Stimulated activated CD8-positive, alpha-beta memory T cell treated with anti-CD3 and anti-CD28 coated beads, Interleukin-4, amount 100 ng/mL, for 48 hours (primary cell): ENCODE measurements around the gene SPATS2.

ENCODE experiments used
- DNase-seq: peaks from one replicate; pipeline ENCODE4 v3.0.0-alpha.2; 2020

Gene SPATS2

DNA sequence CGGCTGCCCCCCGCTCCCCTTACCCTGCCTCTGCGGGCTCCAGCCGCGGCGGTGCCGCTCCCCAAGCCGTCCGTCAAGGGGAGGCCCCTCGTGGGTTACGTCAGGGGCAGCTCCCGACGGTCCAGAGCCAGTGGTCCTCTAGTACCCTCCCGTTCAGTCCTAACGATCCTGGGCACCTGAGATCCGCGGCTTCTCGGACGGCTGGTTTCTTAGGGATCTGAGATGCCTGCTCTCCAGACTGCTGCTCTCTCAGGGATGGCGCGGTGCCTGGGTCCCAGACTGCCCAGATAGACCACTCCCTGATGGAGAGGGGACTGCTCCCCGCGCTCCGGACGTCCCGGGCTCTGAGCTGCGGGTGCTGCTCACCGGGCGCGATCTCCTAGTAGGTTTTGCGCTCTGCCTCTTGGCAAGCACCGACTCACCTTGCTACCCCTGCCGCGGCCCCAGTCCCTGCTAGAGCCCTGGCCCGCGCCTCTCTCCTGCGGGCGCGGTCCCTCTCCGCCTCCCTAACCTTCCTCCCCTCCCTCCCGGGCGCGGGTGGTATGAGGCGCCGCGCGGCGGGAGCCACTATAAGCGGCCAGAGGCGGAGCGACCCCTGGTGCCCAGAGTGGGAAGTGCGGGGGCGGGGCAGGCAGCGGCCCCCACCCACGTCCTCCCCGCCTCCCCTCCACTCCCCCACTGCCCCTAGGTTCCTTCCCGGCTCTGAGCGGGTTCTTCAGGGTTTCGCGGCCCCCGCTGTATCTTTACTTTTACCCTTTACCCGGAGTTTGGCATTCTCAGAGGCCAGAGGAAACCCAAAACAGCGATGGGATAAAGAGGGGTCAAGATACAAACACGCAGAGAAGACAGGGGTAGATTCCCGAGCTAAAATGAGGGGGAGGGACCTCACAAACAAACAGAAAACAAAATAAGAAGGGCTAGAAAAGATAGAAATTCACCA is 30.3 kb upstream of the SPATS2 start, which contains the start of gene C1QL4:
C1QL4 (minus strand) TSS at position 544 of the 940 bp plus-strand sequence. CDS start 711 bp downstream, outside the sequence.
- peak; percentile 96 for DNase-seq

DNA sequence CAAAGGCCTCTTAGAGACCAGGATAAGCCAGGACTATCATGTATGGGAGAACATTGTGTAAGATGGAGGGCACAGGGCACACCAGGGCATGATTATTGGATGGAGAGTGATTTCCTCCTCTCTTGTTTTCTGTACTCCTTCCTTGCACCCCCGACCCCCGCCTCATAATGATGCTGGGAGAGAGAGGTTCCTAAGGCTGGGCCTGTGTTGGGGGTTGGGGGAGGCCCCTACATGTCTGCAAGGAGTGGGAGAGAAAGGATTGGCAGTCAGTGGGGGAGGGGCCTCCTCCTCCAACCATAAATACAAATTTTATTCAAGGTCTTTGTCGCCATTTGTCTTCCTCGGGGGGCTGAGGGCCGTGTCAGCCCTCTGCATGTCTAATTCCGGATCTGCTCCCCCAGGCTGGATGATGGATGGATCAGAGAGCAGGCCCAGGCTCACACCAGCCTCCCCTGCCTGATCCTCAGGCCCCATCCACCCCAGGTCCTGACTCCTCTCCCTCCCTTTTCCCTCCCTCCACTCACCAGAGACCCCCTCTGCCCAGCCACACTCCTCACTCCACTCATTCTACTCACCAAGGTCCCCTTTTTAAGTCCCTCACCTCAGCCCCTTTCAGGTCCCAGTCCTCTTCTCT is 28.3 kb upstream of the SPATS2 start:
- DNase-seq, result no peak

DNA sequence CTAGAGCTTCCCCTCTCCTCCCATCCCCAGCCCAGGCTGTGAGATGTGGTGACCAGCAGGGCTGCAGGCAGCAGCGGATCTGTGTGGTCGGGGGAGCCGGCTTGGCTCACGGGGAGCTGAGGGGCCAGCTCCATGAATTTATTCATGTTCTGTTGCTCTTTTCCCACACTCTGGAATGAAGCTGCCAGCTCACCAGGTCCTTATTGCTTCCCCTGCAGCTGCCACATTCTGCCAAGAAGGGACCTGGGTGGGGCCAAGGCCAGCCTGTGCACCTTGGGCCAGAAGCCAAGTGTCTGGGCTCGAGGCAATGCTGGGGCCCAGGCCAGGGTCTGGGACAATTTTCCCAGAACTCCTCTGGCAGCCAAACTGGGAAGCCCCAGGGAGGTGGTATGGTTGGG is 27.8 kb upstream of the SPATS2 start:
- DNase-seq, result no peak

DNA sequence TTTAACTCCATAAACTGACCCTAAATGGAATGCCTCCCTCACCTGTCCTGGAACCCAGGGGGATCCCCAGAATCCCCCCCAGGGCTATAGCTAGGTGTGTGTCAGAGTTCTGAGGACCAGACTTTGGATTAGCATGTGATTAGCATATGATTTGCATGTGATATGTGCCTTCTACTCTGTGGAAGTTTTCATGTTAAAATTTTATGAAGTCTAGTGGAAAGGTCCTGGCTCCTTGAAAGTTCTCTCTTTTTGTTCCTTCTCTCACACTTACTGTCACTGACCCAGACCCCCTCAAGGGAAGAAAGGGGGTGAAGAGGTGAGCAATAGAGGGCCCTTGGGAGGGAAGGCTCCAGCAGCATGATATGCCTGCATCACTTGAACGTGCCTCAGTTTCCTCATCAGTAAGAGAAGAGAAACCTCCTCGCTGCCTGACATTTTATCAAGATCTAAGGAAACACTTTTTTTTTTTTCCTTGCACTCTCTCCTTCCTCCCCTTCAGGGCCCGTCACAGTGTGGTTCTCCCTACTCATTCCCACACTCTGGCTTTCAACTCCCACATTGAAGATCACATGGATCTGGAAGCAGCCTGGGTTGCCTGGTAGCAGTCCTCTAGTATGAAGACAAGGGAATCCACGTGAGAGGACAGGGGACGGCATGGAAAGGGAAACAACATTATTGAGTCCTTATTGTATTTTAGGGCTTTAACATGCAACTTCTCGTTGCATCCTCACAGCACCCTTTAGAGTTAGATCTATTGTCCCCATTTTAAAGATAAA is 27.0 kb upstream of the SPATS2 start:
- DNase-seq, result no peak

DNA sequence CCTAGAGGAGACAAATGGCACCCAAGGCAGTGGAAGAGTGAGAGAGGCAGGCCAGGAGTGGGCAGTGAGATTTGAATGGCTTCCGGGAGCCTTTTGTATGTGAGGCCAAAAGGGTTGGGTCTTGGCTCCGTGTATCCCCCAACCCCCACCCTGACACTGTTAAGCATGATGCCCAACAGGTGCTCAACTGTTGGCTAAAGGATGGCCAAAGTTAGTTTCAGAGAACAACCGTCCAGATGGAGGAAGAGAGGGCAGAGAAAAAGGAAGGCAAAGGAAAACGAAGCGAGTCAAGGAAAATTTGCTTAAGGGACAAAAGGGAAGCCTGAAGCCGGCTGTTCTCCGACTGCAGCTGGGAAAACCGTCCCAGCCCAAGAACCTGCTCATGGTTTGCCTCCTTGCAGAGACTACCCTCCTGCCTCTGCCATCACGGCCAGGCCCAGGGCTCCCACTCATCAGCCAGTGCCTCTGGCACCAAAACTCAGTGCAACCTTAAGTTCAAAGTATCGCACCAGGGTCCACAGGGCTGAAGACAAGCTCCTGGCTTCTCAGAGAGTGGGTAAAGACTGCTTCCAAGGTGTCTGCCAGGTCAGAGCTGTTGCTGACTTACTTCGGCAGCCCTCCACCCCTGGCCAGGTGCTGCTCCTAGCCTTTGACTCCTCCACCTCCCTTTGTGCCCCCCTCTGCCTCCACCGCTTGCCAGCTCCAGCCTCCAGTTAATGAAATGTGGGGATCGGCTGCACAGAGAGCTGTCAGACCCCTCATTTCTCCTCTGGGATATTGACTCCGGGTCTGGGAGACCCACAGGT is 26.1 kb upstream of the SPATS2 start:
- no peak for DNase-seq

DNA sequence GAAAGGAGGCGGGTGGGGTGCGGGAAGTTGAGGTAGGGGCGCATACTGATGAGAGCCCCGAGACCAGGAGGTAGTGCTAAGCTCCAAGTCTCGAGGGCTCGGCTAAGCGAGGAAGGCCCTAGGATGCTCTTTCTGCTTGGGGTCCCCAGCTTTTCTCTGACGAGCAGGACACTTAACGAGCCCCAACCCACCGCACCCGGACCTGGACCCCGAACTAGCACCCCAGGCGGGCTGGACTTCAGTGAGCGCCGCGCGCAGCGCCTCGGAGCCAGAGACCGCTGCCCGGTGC is 25.5 kb upstream of the SPATS2 start:
- DNase-seq, result no peak

- DNase-seq, result peak; percentile 94
These were observed 25.0 kb upstream of the SPATS2 start for GRCh38 chr12:49342066-49342913.

GRCh38 chr12:49342914-49343731 is 24.1 kb upstream of the SPATS2 start:
- DNase-seq, result peak; percentile 65

DNA sequence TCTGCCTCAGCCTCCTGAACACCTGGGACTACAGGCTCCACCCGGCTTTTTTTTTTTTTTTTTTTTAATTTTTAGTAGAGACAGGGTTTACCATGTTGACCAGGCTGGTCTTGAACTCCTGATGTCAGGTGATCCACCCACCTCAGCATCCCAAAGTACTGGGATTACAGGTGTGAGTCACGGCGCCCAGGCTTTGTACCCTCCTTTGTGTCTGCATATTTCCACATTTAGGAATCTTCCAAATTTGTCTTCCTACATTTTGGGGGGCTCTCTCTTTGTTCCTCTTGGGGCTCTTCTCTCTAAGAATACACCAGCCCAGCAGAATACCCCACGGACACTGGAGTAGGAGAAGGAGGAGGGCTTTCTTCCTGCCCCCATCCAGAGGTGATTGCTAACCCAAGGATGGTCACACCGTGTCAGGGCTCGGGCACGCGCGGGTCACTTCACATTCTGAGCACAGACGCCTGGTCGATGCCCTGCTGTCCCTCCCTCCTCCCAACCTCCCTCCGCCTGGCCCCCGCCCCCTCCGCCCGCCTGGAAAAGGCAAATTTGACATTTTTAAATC is 22.7 kb upstream of the SPATS2 start:
- DNase-seq, result no peak

DNA sequence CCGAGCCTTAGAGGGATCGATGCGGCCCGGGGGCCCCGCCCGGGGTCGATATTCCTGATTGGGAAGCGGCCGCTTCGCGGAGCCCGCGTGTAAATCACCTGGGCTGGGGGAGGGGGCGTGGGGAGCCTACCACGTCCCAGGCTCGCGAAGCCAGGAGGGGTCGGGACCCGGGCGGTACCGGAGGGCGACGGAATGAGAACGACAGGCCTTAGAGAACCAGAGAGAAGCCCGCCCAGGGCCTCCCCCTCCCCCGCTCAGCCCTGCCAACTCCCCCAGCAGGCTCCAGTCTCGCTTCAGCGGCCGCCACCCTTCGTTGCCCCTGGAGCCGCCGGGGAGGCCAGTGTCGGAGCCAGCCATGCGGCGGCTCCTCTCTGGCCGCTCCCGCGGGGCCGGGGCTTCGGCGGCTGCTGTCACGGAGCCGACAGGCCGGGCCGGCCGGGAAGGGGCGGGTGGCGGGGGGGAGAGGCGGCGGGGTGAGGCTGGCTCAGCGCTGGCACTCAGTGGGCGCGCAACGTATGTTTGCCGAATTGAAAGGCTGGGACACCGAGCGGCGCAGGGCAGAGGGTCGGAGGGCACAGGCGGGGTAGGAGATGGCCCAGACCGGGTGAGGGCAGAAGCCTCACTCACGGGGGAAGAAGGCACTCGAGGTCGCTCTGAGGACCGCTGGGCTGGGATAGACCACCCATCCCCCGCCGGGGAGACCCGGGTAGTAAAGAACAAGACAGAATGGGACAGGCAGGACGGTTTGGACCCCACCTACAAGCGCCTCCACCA is 22.0 kb upstream of the SPATS2 start:
- peak; percentile 42 for DNase-seq

- DNase-seq, result peak; percentile 33
These were observed 21.2 kb upstream of the SPATS2 start for GRCh38 chr12:49345825-49346658.

DNA sequence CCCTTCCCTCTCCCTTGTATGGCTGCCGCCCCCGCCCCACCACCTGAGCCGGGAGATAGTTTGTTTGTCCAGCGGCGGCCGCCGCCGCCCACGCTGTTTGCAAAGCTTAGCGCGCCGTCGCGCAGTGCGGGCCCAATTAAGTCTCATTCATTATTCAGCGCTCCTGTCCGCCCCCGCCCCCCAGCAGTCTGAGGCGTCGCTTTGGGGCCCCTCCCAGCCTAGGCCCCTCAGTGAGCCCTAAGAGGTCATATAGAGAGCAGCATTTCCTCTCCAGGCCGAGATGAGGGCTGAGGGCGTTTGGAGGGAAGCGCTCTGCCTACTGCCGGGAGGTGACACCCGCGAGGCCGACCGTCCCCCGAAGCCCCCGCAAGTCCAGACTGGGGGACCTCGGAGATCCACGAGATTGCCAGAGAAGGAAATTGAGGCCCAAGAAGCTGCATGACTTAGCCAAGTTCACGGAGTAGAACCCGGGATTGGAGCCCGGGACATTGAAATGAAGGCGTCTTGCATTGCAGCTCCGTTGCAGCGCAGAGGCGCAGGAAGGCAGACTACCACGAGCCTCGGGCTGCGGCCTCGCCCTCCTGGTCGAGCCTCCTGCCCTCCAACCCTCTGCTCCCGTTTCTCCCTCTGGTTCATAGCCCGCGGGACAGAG is 20.5 kb upstream of the SPATS2 start, which contains the start of gene DNAJC22:
DNAJC22 (plus strand) TSS at position 230 of the 652 bp plus-strand sequence. CDS start 1,985 bp downstream, outside the sequence.
- peak; percentile 57 for DNase-seq

- peak; percentile 91 for DNase-seq
These were observed 19.7 kb upstream of the SPATS2 start for GRCh38 chr12:49347311-49348193.

- peak; percentile 19 for DNase-seq
These were observed 18.5 kb upstream of the SPATS2 start for GRCh38 chr12:49348781-49349180.

DNA sequence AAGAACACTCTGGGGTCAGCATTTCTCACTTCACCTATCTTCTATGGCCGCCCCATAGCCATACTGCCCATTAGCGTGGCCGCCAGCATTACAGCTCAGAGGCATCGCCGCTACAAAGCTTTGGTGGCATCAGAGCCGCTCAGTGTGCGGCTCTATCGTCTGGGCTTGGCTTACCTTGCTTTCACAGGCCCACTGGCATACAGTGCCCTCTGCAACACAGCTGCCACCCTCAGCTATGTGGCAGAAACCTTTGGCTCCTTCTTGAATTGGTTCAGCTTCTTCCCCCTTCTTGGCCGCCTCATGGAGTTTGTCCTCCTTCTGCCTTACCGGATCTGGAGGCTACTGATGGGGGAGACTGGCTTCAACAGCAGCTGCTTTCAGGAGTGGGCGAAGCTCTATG is 18.0 kb upstream of the SPATS2 start:
- no peak for DNase-seq

GRCh38 chr12:49352351-49352750 is 14.9 kb upstream of the SPATS2 start:
- DNase-seq, result no peak

GRCh38 chr12:49355913-49356312 is 11.3 kb upstream of the SPATS2 start:
- no peak for DNase-seq
